Measurements from ENCODE around the gene GRIK4.

Gene GRIK4

GRCh38 chr11:120714438-120714837, 202.9 kb downstream of the GRIK4 start:
- no peak for DNase-seq

- no peak for DNase-seq
These were observed 203.7 kb downstream of the GRIK4 start for GRCh38 chr11:120715239-120715638.

- no peak for DNase-seq
These were observed 205.5 kb downstream of the GRIK4 start for GRCh38 chr11:120717042-120717441.

- DNase-seq: no peak
These were observed 206.1 kb downstream of the GRIK4 start for GRCh38 chr11:120717623-120718022.

GRCh38 chr11:120718171-120718570, 206.6 kb downstream of the GRIK4 start:
- no peak for DNase-seq

GRCh38 chr11:120719348-120719747, 207.8 kb downstream of the GRIK4 start:
- DNase-seq: no peak

GRCh38 chr11:120720760-120721159, 209.2 kb downstream of the GRIK4 start:
- no peak for DNase-seq

GRCh38 chr11:120722524-120722923, 211.0 kb downstream of the GRIK4 start:
- DNase-seq: no peak

- no peak for DNase-seq
These were observed 212.2 kb downstream of the GRIK4 start for GRCh38 chr11:120723751-120724150.

- no peak for DNase-seq
These were observed 216.2 kb downstream of the GRIK4 start for GRCh38 chr11:120727752-120728151.

GRCh38 chr11:120735035-120735434, 223.5 kb downstream of the GRIK4 start:
- no peak for DNase-seq

GRCh38 chr11:120738516-120739046, 227.0 kb downstream of the GRIK4 start:
- no peak for DNase-seq

- DNase-seq: no peak
These were observed 228.2 kb downstream of the GRIK4 start for GRCh38 chr11:120739780-120740179.

GRCh38 chr11:120740380-120740779, 228.8 kb downstream of the GRIK4 start:
- no peak for DNase-seq

- DNase-seq: peak; percentile 9
These were observed 232.8 kb downstream of the GRIK4 start for GRCh38 chr11:120744016-120744994.

- DNase-seq: no peak
These were observed 234.8 kb downstream of the GRIK4 start for GRCh38 chr11:120746376-120746775.

- no peak for DNase-seq
These were observed 235.5 kb downstream of the GRIK4 start for GRCh38 chr11:120746836-120747609.

GRCh38 chr11:120747850-120748814, 236.6 kb downstream of the GRIK4 start:
- no peak for DNase-seq

GRCh38 chr11:120749395-120749794, 237.8 kb downstream of the GRIK4 start:
- no peak for DNase-seq

- DNase-seq: no peak
These were observed 239.3 kb downstream of the GRIK4 start for GRCh38 chr11:120750647-120751549.

- no peak for DNase-seq
These were observed 240.0 kb downstream of the GRIK4 start for GRCh38 chr11:120751550-120751949.

Measured in NCI-H2227 treated with DMSO at 0.1 percent for 48 hours (cell line).